CD4-positive, alpha-beta T cell treated with Interleukin-17A for 1 hour (primary cell): ENCODE measurements around the gene VPS54.

ENCODE experiments used
- DNase-seq: peaks from one replicate; pipeline ENCODE4 v3.0.0-alpha.2; 2020

The VPS54 gene

GRCh38 chr2:63899639-63900038 lies 119.6 kb downstream of the VPS54 start:
- no peak for DNase-seq

- no peak for DNase-seq
Measured at GRCh38 chr2:63898839-63899238, 120.4 kb downstream of the VPS54 start.

GRCh38 chr2:63894167-63894566 lies 125.1 kb downstream of the VPS54 start:
- DNase-seq: no peak

GRCh38 chr2:63893163-63893562 lies 126.1 kb downstream of the VPS54 start:
- no peak for DNase-seq

GRCh38 chr2:63891488-63892030 lies 127.7 kb downstream of the VPS54 start:
- no peak for DNase-seq

GRCh38 chr2:63890678-63891077 lies 128.6 kb downstream of the VPS54 start:
- no peak for DNase-seq

- DNase-seq: peak; percentile 54
Measured at GRCh38 chr2:63888490-63889402, 130.5 kb downstream of the VPS54 start.

GRCh38 chr2:63888053-63888452 lies 131.2 kb downstream of the VPS54 start:
- no peak for DNase-seq

- no peak for DNase-seq
Measured at GRCh38 chr2:63886445-63886844, 132.8 kb downstream of the VPS54 start.

- DNase-seq: no peak
Measured at GRCh38 chr2:63882395-63883105, 136.7 kb downstream of the VPS54 start.

GRCh38 chr2:63881205-63881604 lies 138.0 kb downstream of the VPS54 start:
- no peak for DNase-seq

- DNase-seq: no peak
Measured at GRCh38 chr2:63880625-63881024, 138.6 kb downstream of the VPS54 start.

GRCh38 chr2:63879876-63880433 lies 139.3 kb downstream of the VPS54 start:
- no peak for DNase-seq

- DNase-seq: no peak
Measured at GRCh38 chr2:63878486-63878885, 140.7 kb downstream of the VPS54 start.

GRCh38 chr2:63876311-63876710 lies 142.9 kb downstream of the VPS54 start:
- no peak for DNase-seq

GRCh38 chr2:63875559-63876245 lies 143.5 kb downstream of the VPS54 start:
- no peak for DNase-seq

- DNase-seq: no peak
Measured at GRCh38 chr2:63875131-63875527, 144.1 kb downstream of the VPS54 start.

GRCh38 chr2:63874204-63875130 lies 144.8 kb downstream of the VPS54 start:
- no peak for DNase-seq

GRCh38 chr2:63872571-63873328 lies 146.5 kb downstream of the VPS54 start:
- no peak for DNase-seq

GRCh38 chr2:63871864-63872263 lies 147.4 kb downstream of the VPS54 start:
- no peak for DNase-seq

- no peak for DNase-seq
Measured at GRCh38 chr2:63870679-63871078, 148.5 kb downstream of the VPS54 start.
